Central memory CD4-positive, alpha-beta T cell (primary cell): Measurements from ENCODE around the gene ATP5MK.
"Not testable (repeated sequence)": the region's sequence is repeated elsewhere in the genome, so short reads cannot be mapped to it uniquely, and the experiment has no call there.

ENCODE experiments used
- DNase-seq: peaks from one replicate; pipeline ENCODE4 v3.0.0; 2022

Gene ATP5MK

DNA sequence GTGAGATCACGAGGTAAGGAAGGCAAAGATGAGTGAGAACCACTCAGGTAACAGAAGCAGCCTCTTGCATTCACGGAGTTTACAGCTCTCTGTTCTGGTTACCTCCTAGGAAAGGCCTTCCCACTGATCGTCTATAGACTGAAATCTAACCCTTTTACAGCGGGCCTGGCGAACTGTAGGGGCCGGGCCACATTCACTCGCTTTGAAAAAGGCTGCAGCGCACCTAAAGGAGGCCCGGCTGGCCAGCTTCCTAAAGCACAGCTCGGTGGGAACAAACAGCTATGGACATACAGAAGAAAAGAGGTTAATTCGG, 565 bp downstream of the ATP5MK start:
- DNase-seq = no peak

DNA sequence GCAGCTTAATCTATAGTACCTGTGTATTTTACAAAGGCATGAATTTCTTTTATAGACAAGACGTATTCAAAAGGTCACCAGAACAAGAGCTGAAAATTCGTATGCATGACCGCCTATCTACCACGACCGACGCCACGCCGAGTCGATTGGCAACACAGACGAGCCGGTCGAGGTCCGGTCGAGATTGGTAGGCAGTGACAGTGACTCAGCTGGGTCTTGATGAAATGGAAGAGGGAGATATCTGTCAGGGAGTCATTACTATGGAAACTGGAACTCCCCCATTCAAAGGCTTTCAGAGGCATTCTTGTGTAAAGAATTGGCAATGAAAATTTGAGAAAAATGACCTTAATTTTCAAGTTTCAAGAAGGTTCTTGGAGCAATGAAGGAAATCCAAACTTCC, 2.1 kb downstream of the ATP5MK start:
- DNase-seq = no peak

DNA sequence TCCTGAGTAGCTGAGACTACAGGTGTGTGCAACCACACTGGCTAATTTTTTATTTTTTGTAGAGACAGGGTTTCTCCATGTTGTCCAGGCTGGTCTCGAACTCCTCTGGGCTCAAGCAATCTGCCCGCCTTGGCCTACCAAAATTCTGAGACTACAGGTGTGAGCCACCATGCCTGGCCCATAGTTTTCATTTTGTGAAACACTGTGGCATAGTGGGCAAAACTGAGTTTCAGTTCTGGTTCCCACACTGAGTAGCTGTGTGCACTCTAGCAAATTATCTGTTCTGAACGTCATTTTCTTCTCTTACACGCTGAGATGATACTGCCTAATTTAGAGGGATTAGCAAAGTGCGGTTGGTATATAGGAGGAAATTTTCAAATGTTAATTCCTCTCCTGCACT, 13.5 kb downstream of the ATP5MK start:
- DNase-seq = no peak

DNA sequence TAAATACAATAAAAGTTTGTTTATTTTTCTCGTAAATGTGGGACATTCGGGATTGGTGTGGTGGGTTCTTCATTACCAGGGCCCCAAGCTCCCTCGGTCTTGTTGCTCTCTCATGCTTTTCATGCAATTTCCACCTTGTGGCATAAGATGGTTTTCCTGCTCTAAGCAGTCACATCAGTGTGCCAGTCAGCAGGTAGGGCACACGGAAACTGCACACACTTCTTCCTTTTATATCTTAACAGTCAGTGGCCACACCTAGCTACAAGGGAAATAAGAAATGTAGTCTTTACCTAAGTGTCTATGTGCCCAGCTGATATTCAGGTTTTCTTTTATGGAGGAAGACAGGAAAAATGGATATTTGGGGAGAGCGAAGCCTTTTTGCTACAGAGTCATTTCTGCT, 22.0 kb downstream of the ATP5MK start:
- DNase-seq = no peak

DNA sequence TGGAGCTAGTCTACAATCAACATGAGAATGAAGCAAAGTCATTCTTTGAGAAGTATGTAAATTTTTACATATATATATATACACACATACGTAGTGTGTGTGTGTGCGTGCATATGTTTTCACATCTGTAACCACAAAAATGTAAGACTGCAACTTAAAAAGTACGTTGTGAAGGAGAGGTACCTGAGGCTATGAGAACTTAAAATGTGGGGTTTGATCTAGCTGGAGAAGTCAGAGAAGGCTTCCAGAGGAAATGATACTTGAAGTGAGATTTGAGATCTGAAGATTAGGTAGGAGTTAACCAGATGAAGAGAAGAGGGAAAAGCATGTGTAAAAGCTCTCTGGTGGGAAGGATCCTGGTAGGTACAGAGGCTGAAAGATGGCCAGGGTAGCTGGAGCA, 22.7 kb downstream of the ATP5MK start:
- no peak for DNase-seq

DNA sequence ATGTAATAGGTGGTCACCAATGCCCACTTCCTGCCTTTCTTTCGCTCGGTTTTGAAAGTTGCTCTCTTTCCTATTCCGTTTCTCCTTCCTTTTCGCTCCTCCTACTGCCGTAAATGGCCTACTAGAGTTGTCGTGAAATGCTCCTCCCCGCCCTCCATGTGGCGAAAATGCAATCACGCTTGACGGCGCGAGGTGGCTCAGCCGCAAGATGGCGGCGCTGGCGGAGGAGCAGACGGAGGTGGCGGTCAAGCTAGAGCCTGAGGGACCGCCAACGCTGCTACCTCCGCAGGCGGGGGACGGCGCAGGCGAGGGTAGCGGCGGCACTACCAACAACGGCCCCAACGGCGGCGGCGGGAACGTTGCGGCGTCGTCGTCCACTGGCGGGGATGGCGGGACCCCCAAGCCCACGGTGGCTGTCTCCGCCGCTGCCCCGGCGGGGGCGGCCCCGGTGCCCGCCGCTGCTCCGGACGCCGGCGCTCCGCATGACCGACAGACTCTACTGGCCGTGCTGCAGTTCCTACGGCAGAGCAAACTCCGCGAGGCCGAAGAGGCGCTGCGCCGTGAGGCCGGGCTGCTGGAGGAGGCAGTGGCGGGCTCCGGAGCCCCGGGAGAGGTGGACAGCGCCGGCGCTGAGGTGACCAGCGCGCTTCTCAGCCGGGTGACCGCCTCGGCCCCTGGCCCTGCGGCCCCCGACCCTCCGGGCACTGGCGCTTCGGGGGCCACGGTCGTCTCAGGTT, 28.3 kb downstream of the ATP5MK start, which contains the start of gene TAF5:
TSS of gene TAF5 (plus strand) at position 195 of the 737 bp plus-strand sequence. CDS start at position 209, 14 bp downstream.
- DNase-seq = peak; percentile 91

DNA sequence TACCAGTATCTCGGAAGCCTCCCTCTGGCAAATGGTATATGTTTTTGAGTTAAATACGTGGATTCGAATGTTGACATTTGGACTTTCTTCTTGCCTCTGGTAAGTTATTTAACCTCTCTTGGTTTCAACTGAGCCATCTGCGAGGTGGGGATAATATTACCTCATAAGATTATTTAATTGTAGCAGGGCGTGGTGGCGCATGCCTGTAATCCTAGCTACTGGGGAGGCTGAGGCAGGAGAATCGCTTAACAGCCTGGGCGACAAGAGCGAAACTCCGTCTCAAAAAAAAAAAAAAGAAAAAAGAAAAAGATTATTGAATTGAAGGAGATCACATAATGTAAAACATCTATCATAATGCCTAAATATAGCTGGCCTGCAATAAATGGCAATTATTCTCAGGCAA, 28.9 kb downstream of the ATP5MK start:
- no peak for DNase-seq

DNA sequence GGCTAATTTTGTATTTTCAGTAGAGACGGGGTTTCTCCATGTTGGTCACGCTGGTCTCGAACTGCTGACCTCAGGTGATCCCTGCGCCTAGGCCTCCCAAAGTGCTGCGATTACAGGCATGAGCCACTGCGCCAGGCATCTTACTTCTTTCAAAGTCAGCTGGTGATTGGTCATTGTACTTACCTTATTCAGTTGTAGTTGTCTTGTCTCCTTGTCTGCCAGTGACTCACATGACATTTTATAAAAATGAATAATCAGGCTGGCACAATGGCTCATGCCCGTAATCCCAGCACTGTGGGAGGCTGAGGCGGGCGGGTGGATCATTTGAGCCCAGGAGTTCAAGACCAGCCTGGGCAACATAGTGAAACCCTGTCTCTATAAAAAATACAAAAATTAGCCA, 35.5 kb downstream of the ATP5MK start:
- not testable (repeated sequence) for DNase-seq

DNA sequence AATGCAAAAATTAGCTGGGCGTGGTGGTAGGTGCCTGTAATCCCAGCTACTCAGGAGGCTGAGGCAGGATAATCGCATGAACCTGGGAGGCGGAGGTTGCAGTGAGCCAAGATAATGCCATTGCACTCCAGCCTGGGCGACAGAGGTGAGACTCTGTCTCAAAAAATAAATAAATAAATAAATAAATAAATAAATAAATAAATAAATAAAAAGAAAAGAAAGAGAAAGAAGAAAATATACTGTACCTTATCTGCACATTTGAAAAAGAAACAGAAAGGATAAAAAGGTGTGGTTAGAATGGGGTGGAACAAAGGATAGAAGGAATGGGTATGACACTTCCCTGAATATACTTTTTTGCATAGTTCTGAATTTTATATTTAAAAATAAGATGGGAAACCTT, 36.8 kb downstream of the ATP5MK start:
- DNase-seq = not testable (repeated sequence)

DNA sequence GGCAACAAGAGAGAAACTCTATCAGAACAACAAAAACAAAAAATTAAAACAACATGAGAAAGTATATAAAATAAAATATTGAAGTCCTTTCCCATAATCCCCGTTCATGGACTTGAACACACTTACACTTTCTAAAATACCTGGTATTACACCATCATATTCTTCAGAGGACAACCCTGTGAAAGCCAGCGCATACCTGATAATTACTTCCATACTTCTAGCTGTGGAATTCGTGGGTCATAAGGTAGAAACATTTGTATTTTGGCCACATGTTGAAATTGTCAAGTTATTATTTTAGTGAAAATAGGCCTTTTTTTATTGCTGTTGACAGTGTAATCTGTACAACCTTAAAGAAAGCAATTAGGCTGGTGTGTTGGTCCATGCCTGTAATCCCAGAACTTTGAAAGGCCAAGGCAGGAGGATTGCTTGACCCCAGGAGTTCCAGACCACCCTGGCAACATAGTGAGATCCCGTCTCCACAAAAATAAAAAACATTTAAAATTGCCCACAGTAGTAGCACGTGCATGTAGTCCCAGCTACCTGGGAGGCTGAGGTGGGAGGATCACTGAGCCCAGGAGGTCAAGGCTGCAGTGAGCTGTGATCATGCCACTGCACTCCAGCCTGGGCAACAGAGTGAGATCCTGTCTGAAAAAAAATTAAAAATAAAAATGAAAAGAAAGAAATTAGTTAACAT, 40.2 kb downstream of the ATP5MK start:
- no peak for DNase-seq

DNA sequence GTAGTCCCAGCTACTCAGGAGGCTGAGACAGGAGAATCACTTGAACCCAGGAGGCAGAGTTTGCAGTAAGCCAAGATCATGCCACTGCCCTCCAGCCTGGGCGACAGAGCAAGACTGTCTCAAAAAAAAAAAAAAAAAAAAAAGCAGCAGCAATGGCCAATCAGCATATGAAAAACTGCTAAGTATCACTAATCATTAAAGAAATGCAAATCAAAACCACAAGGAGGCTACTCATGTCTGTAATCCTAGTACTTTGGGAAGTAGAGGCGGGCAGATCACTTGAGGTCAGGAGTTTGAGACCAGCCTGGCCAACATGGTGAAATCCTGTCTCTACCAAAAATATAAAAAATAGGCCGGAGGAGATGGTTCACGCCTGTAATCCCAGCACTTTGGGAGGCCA, 41.7 kb downstream of the ATP5MK start:
- DNase-seq = not testable (repeated sequence)

DNA sequence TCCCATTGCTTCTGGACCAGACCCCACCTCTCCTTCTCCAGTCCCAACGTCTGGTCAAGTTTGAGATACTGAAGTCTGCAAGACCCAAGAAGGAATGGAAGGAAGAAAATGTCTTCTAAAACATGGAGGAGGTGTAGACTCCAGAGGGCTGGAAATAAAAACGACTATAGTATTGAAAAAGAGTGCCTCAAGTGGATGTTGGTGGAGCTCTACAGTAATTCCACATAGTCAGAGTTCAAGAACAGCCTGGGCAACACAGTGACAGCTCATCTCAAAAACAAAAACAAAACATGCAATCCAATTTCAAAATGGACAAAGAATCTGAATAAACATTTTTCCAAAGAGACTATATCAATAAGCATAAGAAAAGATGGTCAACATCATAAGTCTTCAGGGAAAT, 43.0 kb downstream of the ATP5MK start:
- no peak for DNase-seq

DNA sequence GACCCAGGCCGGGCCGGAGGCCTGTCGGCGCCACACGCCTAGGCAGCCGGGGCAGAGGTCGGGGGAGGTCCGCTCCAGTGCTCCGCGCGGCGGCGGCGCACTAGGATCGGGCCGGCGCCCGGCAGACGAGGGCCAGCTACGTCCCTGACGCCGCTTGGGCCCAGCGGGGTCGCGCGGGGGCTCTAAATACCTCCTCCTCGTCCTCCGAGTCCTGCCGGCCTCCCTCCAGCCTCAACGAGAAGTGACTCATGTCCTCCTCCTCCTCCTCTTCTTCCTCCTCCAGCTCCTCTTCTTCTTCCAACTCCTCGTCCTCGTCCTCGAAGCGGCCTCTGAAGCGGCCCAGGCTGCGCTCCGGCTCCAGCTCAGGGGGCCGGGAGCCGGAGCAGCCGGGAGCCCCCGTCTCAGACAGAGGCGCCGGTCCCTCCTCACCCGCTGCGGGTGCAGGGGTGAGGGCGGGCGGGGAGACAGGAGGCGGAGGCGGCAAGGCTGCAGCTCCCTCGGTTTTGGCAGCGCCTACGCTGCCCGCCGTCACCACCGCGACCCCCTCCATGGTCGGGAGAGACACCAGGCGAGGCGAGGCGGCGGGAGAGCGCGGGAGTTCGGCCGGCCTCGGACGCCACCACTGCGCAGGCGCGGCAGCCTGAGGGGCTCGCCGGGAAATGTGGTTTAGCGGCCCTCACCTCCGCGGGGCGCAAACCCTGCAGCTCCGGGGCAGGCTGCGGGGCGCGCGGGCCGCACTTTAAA, 45.6 kb downstream of the ATP5MK start, which contains the start of gene PCGF6:
TSS of gene PCGF6 (minus strand) at position 624 of the 744 bp plus-strand sequence. CDS start at position 550, 74 bp downstream.
- peak; percentile 56 for DNase-seq

DNA sequence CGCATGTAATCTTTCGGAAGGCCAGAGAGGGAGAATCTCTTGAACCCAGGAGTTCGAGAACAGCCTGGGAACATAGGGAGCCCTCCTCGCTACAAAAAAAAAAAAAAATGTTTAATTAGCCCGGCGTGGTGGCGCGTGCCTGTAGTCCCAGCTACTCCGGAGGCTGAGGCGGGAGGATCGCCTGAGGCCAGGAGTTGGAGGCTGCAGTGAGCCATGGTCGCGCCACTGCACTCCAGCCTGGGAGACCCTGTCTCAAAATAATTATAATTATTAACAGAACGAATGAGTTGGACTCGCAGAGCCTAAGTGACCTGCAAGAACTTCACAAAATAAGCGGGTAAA, 46.1 kb downstream of the ATP5MK start:
- DNase-seq = no peak
